HepG2 (cell line): ENCODE data around the gene PROC. TPM values are rescaled to one million over a fixed set of nuclear protein-coding genes. Genes with fewer than 3 reads are reported as not detected.

Experiments used
- AGO2 ChIP-seq: fragments of 200-400 bp; formaldehyde crosslinking; optimal IDR thresholded peaks from 2 replicates; pipeline ENCODE3; 2017; ENCODE audit warnings: mild to moderate bottlenecking, low read depth, low read length, moderate library complexity
- GATAD1 ChIP-seq: IDR thresholded peaks from 2 replicates; pipeline ENCODE4 v1.6.1; 2016; ENCODE audit warnings: missing genetic modification reagents, missing compliant biosample characterization
- KDM2A ChIP-seq: sonication (generic); formaldehyde crosslinking; IDR thresholded peaks from 2 replicates; pipeline ENCODE4 v1.4.0; 2020; ENCODE audit warnings: low read depth, missing genetic modification reagents, borderline replicate concordance
- KLF11 ChIP-seq: IDR thresholded peaks from 2 replicates; pipeline ENCODE4 v1.6.1; 2016; ENCODE audit warnings: missing compliant biosample characterization
- MTA1 ChIP-seq: sonication (generic); formaldehyde crosslinking; IDR thresholded peaks from 2 replicates; pipeline ENCODE4 v1.4.0; 2020; ENCODE audit warnings: missing genetic modification reagents, mild to moderate bottlenecking, borderline replicate concordance
- NPAS2 ChIP-seq: sonication (generic); formaldehyde crosslinking; IDR thresholded peaks from 2 replicates; pipeline ENCODE4 v1.8.0; 2022; ENCODE audit warnings: mild to moderate bottlenecking, missing genetic modification reagents, borderline replicate concordance
- POLR2G ChIP-seq: fragments of 200-400 bp; formaldehyde crosslinking; IDR thresholded peaks from 2 replicates; pipeline ENCODE4 v1.6.1; 2018; ENCODE audit warnings: mild to moderate bottlenecking, low read depth, low read length, moderate library complexity
- RBFOX2 ChIP-seq: fragments of 200-400 bp; formaldehyde crosslinking; IDR thresholded peaks from 2 replicates; pipeline ENCODE4 v1.6.1; 2017; ENCODE audit warnings: low read depth, mild to moderate bottlenecking, low read length
- SETDB1 ChIP-seq: sonication (generic); formaldehyde crosslinking; IDR thresholded peaks from 2 replicates; pipeline ENCODE4 v1.5.1; 2020; ENCODE audit warnings: missing genetic modification reagents, mild to moderate bottlenecking, borderline replicate concordance
- SIN3B ChIP-seq: fragments of 150-350 bp; IDR thresholded peaks from 2 replicates; pipeline ENCODE4 v1.6.1; 2014; ENCODE audit warnings: low read length
- SSRP1 ChIP-seq: IDR thresholded peaks from 2 replicates; pipeline ENCODE4 v1.6.1; 2016; ENCODE audit warnings: control low read depth
- TAF15 ChIP-seq: fragments of 200-400 bp; formaldehyde crosslinking; IDR thresholded peaks from one replicate; pipeline ENCODE4 v1.6.1; 2018; ENCODE audit warnings: mild to moderate bottlenecking, low read depth, low read length; ENCODE audit not compliant: poor library complexity, severe bottlenecking
- ZBTB7B ChIP-seq: sonication (generic); formaldehyde crosslinking; IDR thresholded peaks from 2 replicates; pipeline ENCODE4 v1.4.0; 2020; ENCODE audit warnings: missing genetic modification reagents
- ZMAT5 ChIP-seq: sonication (generic); formaldehyde crosslinking; IDR thresholded peaks from 2 replicates; pipeline ENCODE4 v1.5.0; 2020; ENCODE audit warnings: mild to moderate bottlenecking, low read depth, missing genetic modification reagents, borderline replicate concordance
- ZMYM2 ChIP-seq: sonication (generic); formaldehyde crosslinking; IDR thresholded peaks from 2 replicates; pipeline ENCODE4 v1.8.0; 2022; ENCODE audit warnings: mild to moderate bottlenecking, missing genetic modification reagents
- ZNF431 ChIP-seq: sonication (generic); formaldehyde crosslinking; IDR thresholded peaks from 2 replicates; pipeline ENCODE4 v1.9.0; 2022; ENCODE audit warnings: missing genetic modification reagents, low read depth, mild to moderate bottlenecking, borderline replicate concordance
- ZNF547 ChIP-seq: sonication (generic); formaldehyde crosslinking; IDR thresholded peaks from 2 replicates; pipeline ENCODE4 v1.5.1; 2020; ENCODE audit warnings: mild to moderate bottlenecking, missing genetic modification reagents
- ZNF558 ChIP-seq: sonication (generic); formaldehyde crosslinking; IDR thresholded peaks from 2 replicates; pipeline ENCODE4 v1.9.0; 2022; ENCODE audit warnings: mild to moderate bottlenecking, missing genetic modification reagents, borderline replicate concordance
- ZNF674 ChIP-seq: sonication (generic); formaldehyde crosslinking; IDR thresholded peaks from 2 replicates; pipeline ENCODE4 v1.5.0; 2020; ENCODE audit warnings: low read depth, mild to moderate bottlenecking, missing genetic modification reagents
- ZNF879 ChIP-seq: sonication (generic); formaldehyde crosslinking; IDR thresholded peaks from 2 replicates; pipeline ENCODE4 v1.8.1; 2023; ENCODE audit warnings: missing genetic modification reagents
- polyA plus RNA-seq, 8 experiments: library from polyadenylated mRNA; depleted of rRNA in 3 of 8; stranded (reverse) in 7 of 8; unstranded in 1 of 8; fragments of >200 nt; fragmentation: Illumina TruSeq in 4 of 8; extraction: Trizol in 4 of 8; gene quantifications; 2 replicates each; pipeline versions ENCODE4 v1.2.1 to v1.2.3, GENCODE V29; 2011 to 2016; ENCODE audit warnings: low read depth in 4 of 8, missing spikeins in 1 of 8, mixed read lengths in 1 of 8; ENCODE audit not compliant: insufficient read depth in 1 of 8
- total RNA-seq, 5 experiments: library from RNA; depleted of rRNA; stranded (reverse); fragments of >200 nt; fragmentation: Illumina TruSeq; extraction: Trizol; gene quantifications; 2 replicates each; pipeline ENCODE4 v1.2.3, GENCODE V29; 2016; ENCODE audit warnings: low read depth in 1 of 5
- TF ChIP-seq, protein P1 (sequence below): sonication (generic); formaldehyde crosslinking; IDR thresholded peaks from 2 replicates; pipeline ENCODE4 v1.5.0; 2020; ENCODE audit warnings: mild to moderate bottlenecking, missing genetic modification reagents
- TF ChIP-seq, protein P2 (sequence below): IDR thresholded peaks from 2 replicates; pipeline ENCODE4 v1.6.1; 2018; ENCODE audit warnings: missing genetic modification reagents

The PROC gene
- total and polyA plus RNA-seq, 2 of the 13 experiments (the other 11 are each of a cell fraction or from before 2014, with no cell fraction given) = 134 to 185 TPM

GRCh38 chr2:127421871-127422558 is 3.8 kb downstream of the PROC start (continued):
- TF ChIP-seq, protein P1, sequence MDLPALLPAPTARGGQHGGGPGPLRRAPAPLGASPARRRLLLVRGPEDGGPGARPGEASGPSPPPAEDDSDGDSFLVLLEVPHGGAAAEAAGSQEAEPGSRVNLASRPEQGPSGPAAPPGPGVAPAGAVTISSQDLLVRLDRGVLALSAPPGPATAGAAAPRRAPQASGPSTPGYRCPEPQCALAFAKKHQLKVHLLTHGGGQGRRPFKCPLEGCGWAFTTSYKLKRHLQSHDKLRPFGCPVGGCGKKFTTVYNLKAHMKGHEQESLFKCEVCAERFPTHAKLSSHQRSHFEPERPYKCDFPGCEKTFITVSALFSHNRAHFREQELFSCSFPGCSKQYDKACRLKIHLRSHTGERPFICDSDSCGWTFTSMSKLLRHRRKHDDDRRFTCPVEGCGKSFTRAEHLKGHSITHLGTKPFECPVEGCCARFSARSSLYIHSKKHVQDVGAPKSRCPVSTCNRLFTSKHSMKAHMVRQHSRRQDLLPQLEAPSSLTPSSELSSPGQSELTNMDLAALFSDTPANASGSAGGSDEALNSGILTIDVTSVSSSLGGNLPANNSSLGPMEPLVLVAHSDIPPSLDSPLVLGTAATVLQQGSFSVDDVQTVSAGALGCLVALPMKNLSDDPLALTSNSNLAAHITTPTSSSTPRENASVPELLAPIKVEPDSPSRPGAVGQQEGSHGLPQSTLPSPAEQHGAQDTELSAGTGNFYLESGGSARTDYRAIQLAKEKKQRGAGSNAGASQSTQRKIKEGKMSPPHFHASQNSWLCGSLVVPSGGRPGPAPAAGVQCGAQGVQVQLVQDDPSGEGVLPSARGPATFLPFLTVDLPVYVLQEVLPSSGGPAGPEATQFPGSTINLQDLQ (CRISPR knock-in tag) = no peak
- TF ChIP-seq ZNF558 (CRISPR knock-in tag) (no peak), TAF15 (no peak), ZNF674 (CRISPR knock-in tag) (no peak), KLF11 (CRISPR knock-in tag) (no peak), SETDB1 (CRISPR knock-in tag) (no peak), ZNF547 (CRISPR knock-in tag) (no peak), NPAS2 (no peak), MTA1 (CRISPR knock-in tag) (0 out of 2 replicates have a peak, but pooled peaks have one; percentile 16), ZBTB7B (CRISPR knock-in tag) (peak; percentile 39; the same call in 1 of the 2 replicates), GATAD1 (CRISPR knock-in tag) (no peak), SIN3B (no peak), RBFOX2 (peak; percentile 18; the same call in 1 of the 2 replicates), ZNF879 (CRISPR knock-in tag) (no peak), KDM2A (CRISPR knock-in tag) (no peak; the same call in 1 of the 2 replicates), ZMAT5 (CRISPR knock-in tag) (no peak), ZNF431 (CRISPR knock-in tag) (no peak), SSRP1 (CRISPR knock-in tag) (no peak), AGO2 (peak; percentile 89), POLR2G (peak; percentile 62; the same call in 1 of the 2 replicates), ZMYM2 (no peak)
- TF ChIP-seq, protein P2, sequence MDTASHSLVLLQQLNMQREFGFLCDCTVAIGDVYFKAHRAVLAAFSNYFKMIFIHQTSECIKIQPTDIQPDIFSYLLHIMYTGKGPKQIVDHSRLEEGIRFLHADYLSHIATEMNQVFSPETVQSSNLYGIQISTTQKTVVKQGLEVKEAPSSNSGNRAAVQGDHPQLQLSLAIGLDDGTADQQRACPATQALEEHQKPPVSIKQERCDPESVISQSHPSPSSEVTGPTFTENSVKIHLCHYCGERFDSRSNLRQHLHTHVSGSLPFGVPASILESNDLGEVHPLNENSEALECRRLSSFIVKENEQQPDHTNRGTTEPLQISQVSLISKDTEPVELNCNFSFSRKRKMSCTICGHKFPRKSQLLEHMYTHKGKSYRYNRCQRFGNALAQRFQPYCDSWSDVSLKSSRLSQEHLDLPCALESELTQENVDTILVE (CRISPR knock-in tag) = no peak
